GM12873 (cell line): ENCODE results near the gene FBXO42.

ENCODE experiments used
- TF ChIP-seq, protein P1 (sequence below): IDR thresholded peaks from 2 replicates; pipeline ENCODE4 v1.5.1; 2012; ENCODE audit warnings: low read depth, mild to moderate bottlenecking, moderate library complexity, low read length, control low read depth; ENCODE audit not compliant: insufficient read depth; ENCODE audit errors: missing control alignments

FBXO42 gene

GRCh38 chr1:16352842-16353535 is 709 bp upstream of the FBXO42 start:
- TF ChIP-seq, protein P1, sequence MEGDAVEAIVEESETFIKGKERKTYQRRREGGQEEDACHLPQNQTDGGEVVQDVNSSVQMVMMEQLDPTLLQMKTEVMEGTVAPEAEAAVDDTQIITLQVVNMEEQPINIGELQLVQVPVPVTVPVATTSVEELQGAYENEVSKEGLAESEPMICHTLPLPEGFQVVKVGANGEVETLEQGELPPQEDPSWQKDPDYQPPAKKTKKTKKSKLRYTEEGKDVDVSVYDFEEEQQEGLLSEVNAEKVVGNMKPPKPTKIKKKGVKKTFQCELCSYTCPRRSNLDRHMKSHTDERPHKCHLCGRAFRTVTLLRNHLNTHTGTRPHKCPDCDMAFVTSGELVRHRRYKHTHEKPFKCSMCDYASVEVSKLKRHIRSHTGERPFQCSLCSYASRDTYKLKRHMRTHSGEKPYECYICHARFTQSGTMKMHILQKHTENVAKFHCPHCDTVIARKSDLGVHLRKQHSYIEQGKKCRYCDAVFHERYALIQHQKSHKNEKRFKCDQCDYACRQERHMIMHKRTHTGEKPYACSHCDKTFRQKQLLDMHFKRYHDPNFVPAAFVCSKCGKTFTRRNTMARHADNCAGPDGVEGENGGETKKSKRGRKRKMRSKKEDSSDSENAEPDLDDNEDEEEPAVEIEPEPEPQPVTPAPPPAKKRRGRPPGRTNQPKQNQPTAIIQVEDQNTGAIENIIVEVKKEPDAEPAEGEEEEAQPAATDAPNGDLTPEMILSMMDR = no peak

DNA sequence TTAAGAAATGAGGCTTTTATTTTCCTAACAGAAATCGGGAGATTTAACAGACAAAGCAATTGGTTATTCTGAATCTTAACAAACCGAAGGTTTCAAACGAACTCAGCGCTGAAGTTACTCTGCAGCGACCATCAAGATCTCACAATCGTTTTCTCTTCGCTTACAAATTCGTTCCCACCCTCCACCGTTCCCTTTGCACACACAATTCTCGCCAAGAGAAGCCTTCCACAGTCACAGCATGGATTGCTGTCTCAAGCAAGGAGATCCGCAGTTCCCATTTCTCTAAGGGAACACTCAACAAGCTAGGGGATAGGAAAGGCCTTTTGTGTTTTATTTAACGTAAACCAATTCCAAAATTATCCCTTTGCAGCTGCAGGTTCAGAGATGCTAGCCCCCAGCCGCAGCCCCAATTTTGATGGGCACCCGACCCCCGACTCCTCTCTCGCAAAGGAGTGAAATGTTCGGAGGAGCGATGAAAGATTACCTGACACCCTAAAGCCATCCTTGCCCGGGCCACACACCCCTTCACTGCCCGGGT is 755 bp downstream of the FBXO42 start:
- TF ChIP-seq, protein P1 = no peak

- TF ChIP-seq, protein P1 = no peak
Measured at GRCh38 chr1:16349847-16350406, 2.4 kb downstream of the FBXO42 start.

- TF ChIP-seq, protein P1 = no peak
Measured at GRCh38 chr1:16348414-16349182, 3.7 kb downstream of the FBXO42 start.

GRCh38 chr1:16342331-16343062 is 9.8 kb downstream of the FBXO42 start:
- TF ChIP-seq, protein P1 = no peak

DNA sequence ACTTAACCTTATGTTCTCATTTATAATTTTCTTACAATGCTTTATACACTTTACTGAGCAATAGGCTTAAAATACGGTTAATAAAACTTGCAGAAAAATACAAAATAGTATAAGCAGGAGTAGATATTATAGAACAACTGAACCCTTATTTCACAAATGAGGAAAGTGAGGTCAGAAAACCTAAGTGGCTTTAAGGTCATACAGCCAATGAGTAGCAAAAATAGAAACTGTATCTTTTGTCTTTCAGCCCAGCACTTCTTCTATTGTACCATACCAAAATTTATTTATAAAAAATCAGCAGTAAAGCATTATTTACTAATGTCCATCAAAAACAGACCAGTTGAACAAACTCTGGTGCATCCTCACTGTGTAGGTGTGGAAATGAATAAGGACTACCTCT is 11.6 kb downstream of the FBXO42 start:
- TF ChIP-seq, protein P1 = no peak
